Measurements from ENCODE around the gene DNAH2.

Gene DNAH2

DNA sequence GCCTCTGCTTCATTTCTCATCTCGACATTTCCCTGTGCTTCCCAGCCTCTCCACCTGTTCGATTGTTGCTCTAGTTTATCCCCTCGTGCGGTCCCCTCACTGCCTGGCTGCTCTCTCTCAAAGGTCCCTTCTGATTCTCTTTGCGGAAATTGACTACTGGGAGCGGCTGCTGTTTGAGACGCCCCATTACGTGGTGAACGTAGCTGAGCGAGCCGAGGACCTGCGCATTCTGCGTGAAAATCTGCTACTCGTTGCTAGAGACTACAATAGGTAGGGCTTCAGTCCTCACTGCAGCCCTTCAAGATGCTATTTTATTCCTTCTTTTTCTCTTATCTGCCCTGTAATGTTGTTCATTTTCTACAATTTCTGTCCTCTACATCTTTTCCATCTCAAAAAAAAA, 39.4 kb downstream of the DNAH2 start:
- TF ChIP-seq ZFP41 (tag by site-specific recombination; IDR thresholded peaks at IDR 0.05; ENCODE audit: borderline replicate concordance): no peak
- TF ChIP-seq, protein P1, sequence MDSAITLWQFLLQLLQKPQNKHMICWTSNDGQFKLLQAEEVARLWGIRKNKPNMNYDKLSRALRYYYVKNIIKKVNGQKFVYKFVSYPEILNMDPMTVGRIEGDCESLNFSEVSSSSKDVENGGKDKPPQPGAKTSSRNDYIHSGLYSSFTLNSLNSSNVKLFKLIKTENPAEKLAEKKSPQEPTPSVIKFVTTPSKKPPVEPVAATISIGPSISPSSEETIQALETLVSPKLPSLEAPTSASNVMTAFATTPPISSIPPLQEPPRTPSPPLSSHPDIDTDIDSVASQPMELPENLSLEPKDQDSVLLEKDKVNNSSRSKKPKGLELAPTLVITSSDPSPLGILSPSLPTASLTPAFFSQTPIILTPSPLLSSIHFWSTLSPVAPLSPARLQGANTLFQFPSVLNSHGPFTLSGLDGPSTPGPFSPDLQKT (IDR thresholded peaks at IDR 0.05; ENCODE audit: borderline replicate concordance, low read depth, low read length): no peak
- TF ChIP-seq, protein P2, sequence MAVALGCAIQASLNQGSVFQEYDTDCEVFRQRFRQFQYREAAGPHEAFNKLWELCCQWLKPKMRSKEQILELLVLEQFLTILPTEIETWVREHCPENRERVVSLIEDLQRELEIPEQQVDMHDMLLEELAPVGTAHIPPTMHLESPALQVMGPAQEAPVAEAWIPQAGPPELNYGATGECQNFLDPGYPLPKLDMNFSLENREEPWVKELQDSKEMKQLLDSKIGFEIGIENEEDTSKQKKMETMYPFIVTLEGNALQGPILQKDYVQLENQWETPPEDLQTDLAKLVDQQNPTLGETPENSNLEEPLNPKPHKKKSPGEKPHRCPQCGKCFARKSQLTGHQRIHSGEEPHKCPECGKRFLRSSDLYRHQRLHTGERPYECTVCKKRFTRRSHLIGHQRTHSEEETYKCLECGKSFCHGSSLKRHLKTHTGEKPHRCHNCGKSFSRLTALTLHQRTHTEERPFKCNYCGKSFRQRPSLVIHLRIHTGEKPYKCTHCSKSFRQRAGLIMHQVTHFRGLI (tag by site-specific recombination; IDR thresholded peaks at IDR 0.05): no peak
- no peak for TF ChIP-seq ZSCAN23 (tag by site-specific recombination; IDR thresholded peaks at IDR 0.05)
- TF ChIP-seq ZNF169 (tag by site-specific recombination; IDR thresholded peaks at IDR 0.05): no peak
- TF ChIP-seq BCL11A (tag by site-specific recombination; IDR thresholded peaks at IDR 0.05; ENCODE audit: low read depth): no peak
- TF ChIP-seq ZBTB7A (tag by site-specific recombination; IDR thresholded peaks at IDR 0.05; ENCODE audit: low read depth): no peak
- TF ChIP-seq ZNF843 (tag by site-specific recombination; IDR thresholded peaks at IDR 0.05): no peak
- no peak for TF ChIP-seq ZNF629 (tag by site-specific recombination; IDR thresholded peaks at IDR 0.05)
- TF ChIP-seq ZNF239 (tag by site-specific recombination; IDR thresholded peaks at IDR 0.05): no peak
- no peak for TF ChIP-seq ZNF585B (tag by site-specific recombination; IDR thresholded peaks at IDR 0.05)
- no peak for TF ChIP-seq SALL2 (tag by site-specific recombination; IDR thresholded peaks at IDR 0.05; ENCODE audit: borderline replicate concordance)
- no peak for TF ChIP-seq ZFP69B (tag by site-specific recombination; IDR thresholded peaks at IDR 0.05)
- TF ChIP-seq ZNF19 (tag by site-specific recombination; IDR thresholded peaks at IDR 0.05; ENCODE audit: low read depth): no peak
- no peaks in the 10 kb centered on the region for H3K36me3 ChIP-seq (ENCODE audit: control insufficient read depth in 2 of 2, insufficient read depth in 1 of 2, low read length in 2 of 2)
- CTCF ChIA-PET: interaction anchor here (0.6 to 4.0 kb wide), 6 partner anchors 13 to 932 kb away, joined by 3 to 20 read pairs (median 5); no protein-coding TSS in a partner anchor
- POLR2A ChIA-PET: no interaction called here
- H3K4me1 ChIP-seq (ENCODE audit: control insufficient read depth, insufficient read depth, low read length): no peaks in the 10 kb centered on the region
- no peak overlapping the region for H3K4me3 ChIP-seq (ENCODE audit: low read depth, low read length)
- no peaks in the 10 kb centered on the region for H3K9me3 ChIP-seq (ENCODE audit: control insufficient read depth, insufficient read depth, low read depth, low read length)
- H3K27ac ChIP-seq (ENCODE audit: extremely low read depth, low read depth, low read length): no peak overlapping the region

DNA sequence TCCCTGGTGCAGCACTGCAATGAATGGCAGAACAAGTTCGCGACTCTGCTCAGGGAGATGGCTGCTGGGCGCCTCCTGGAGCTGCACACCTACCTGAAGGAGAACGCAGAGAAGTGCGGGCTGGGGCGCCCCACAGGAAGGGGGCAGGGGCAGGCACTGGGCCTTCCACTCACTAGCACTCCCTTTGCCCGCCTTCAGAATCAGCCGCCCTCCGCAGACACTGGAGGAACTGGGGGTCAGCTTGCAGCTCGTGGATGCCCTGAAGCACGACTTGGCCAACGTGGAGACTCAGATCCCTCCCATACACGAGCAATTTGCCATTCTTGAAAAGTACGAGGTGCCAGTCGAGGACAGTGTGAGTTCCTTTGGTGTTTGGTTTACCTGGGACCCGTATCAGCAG, 46.4 kb downstream of the DNAH2 start:
- Histone ChIP-seq H3K4me3 (ENCODE audit: low read depth, low read length) (no peak overlapping the region), H3K27ac (ENCODE audit: extremely low read depth, low read depth, low read length) (no peak overlapping the region), H3K36me3 (ENCODE audit: control insufficient read depth in 2 of 2, insufficient read depth in 1 of 2, low read length in 2 of 2) (no peaks in the 10 kb centered on the region), H3K9me3 (ENCODE audit: control insufficient read depth, insufficient read depth, low read depth, low read length) (no peaks in the 10 kb centered on the region), H3K4me1 (ENCODE audit: control insufficient read depth, insufficient read depth, low read length) (no peaks in the 10 kb centered on the region)
- ChIA-PET CTCF (interaction anchor here (0.6 to 1.2 kb wide), 6 partner anchors 17 to 487 kb away, joined by 3 to 7 read pairs (median 4); partner anchors contain the start of gene TP53), POLR2A (no interaction called here)
- TF ChIP-seq ZNF221 (tag by site-specific recombination; IDR thresholded peaks at IDR 0.05; ENCODE audit: borderline replicate concordance) (no peak), ZEB2 (tag by site-specific recombination; IDR thresholded peaks at IDR 0.05) (no peak), ZNF544 (tag by site-specific recombination; IDR thresholded peaks at IDR 0.05) (no peak), ZNF202 (tag by site-specific recombination; IDR thresholded peaks at IDR 0.05; ENCODE audit: borderline replicate concordance) (no peak), ZNF214 (tag by site-specific recombination; IDR thresholded peaks at IDR 0.05; ENCODE audit: borderline replicate concordance) (no peak), KLF10 (tag by site-specific recombination; IDR thresholded peaks at IDR 0.05) (no peak), ZNF76 (tag by site-specific recombination; IDR thresholded peaks at IDR 0.05; ENCODE audit: borderline replicate concordance, low read depth) (no peak), REPIN1 (tag by site-specific recombination; IDR thresholded peaks at IDR 0.05; ENCODE audit: low read depth) (no peak), ZNF837 (tag by site-specific recombination; IDR thresholded peaks at IDR 0.05) (no peak), ZNF501 (tag by site-specific recombination; IDR thresholded peaks at IDR 0.05) (no peak)
- TF ChIP-seq, protein P3, sequence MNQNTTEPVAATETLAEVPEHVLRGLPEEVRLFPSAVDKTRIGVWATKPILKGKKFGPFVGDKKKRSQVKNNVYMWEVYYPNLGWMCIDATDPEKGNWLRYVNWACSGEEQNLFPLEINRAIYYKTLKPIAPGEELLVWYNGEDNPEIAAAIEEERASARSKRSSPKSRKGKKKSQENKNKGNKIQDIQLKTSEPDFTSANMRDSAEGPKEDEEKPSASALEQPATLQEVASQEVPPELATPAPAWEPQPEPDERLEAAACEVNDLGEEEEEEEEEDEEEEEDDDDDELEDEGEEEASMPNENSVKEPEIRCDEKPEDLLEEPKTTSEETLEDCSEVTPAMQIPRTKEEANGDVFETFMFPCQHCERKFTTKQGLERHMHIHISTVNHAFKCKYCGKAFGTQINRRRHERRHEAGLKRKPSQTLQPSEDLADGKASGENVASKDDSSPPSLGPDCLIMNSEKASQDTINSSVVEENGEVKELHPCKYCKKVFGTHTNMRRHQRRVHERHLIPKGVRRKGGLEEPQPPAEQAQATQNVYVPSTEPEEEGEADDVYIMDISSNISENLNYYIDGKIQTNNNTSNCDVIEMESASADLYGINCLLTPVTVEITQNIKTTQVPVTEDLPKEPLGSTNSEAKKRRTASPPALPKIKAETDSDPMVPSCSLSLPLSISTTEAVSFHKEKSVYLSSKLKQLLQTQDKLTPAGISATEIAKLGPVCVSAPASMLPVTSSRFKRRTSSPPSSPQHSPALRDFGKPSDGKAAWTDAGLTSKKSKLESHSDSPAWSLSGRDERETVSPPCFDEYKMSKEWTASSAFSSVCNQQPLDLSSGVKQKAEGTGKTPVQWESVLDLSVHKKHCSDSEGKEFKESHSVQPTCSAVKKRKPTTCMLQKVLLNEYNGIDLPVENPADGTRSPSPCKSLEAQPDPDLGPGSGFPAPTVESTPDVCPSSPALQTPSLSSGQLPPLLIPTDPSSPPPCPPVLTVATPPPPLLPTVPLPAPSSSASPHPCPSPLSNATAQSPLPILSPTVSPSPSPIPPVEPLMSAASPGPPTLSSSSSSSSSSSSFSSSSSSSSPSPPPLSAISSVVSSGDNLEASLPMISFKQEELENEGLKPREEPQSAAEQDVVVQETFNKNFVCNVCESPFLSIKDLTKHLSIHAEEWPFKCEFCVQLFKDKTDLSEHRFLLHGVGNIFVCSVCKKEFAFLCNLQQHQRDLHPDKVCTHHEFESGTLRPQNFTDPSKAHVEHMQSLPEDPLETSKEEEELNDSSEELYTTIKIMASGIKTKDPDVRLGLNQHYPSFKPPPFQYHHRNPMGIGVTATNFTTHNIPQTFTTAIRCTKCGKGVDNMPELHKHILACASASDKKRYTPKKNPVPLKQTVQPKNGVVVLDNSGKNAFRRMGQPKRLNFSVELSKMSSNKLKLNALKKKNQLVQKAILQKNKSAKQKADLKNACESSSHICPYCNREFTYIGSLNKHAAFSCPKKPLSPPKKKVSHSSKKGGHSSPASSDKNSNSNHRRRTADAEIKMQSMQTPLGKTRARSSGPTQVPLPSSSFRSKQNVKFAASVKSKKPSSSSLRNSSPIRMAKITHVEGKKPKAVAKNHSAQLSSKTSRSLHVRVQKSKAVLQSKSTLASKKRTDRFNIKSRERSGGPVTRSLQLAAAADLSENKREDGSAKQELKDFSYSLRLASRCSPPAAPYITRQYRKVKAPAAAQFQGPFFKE (tag by site-specific recombination; IDR thresholded peaks at IDR 0.05; ENCODE audit: borderline replicate concordance): no peak
- TF ChIP-seq, protein P4, sequence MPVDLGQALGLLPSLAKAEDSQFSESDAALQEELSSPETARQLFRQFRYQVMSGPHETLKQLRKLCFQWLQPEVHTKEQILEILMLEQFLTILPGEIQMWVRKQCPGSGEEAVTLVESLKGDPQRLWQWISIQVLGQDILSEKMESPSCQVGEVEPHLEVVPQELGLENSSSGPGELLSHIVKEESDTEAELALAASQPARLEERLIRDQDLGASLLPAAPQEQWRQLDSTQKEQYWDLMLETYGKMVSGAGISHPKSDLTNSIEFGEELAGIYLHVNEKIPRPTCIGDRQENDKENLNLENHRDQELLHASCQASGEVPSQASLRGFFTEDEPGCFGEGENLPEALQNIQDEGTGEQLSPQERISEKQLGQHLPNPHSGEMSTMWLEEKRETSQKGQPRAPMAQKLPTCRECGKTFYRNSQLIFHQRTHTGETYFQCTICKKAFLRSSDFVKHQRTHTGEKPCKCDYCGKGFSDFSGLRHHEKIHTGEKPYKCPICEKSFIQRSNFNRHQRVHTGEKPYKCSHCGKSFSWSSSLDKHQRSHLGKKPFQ (tag by site-specific recombination; IDR thresholded peaks at IDR 0.05): no peak

Measured in HEK293 (cell line).